HG03064 (cell line): ENCODE results near the gene GRM3.

ENCODE experiments used
- ATAC-seq: cut with Tn5 transposase; IDR thresholded peaks from one replicate; pipeline ENCODE4 v1.9.1; 2021; ENCODE audit warnings: low read depth; ENCODE audit not compliant: unreplicated experiment

GRM3 gene

GRCh38 chr7:86876146-86876545, 232.4 kb downstream of the GRM3 start:
- ATAC-seq: no peak

GRCh38 chr7:86884152-86884551, 240.4 kb downstream of the GRM3 start:
- ATAC-seq: no peak

GRCh38 chr7:86889501-86889900, 245.8 kb downstream of the GRM3 start:
- ATAC-seq: no peak

- no peak for ATAC-seq
Measured at GRCh38 chr7:86898171-86898570, 254.5 kb downstream of the GRM3 start.

- ATAC-seq: no peak
Measured at GRCh38 chr7:86900886-86901285, 257.2 kb downstream of the GRM3 start.

- ATAC-seq: no peak
Measured at GRCh38 chr7:86904949-86905834, 261.5 kb downstream of the GRM3 start.

- no peak for ATAC-seq
Measured at GRCh38 chr7:86908948-86909347, 265.2 kb downstream of the GRM3 start.

- ATAC-seq: no peak
Measured at GRCh38 chr7:86911659-86912058, 267.9 kb downstream of the GRM3 start.

- ATAC-seq: no peak
Measured at GRCh38 chr7:86913709-86914108, 270.0 kb downstream of the GRM3 start.
